Measurements from ENCODE around the gene TLL2.

Gene TLL2

DNA sequence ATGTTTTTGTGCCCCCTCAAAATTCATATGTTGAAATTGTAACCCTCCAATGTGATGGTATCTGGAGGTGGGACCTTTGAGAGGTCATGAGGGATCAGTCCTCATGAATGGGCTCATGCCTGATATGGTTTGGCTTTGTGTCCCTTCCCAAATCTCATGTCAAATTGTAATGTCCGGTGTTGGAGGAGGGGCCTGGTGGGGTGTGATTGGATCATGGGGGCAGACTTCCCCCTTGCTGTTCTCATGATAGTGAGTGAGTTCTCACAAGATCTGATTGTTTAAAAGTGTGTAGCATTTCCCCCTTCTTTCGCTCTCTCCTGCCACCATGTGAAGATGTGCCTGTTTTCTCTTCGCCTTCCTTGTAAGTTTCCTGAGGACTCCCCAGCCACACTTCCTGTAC lies 53.4 kb downstream of the TLL2 start:
- DNase-seq, result no peak

DNA sequence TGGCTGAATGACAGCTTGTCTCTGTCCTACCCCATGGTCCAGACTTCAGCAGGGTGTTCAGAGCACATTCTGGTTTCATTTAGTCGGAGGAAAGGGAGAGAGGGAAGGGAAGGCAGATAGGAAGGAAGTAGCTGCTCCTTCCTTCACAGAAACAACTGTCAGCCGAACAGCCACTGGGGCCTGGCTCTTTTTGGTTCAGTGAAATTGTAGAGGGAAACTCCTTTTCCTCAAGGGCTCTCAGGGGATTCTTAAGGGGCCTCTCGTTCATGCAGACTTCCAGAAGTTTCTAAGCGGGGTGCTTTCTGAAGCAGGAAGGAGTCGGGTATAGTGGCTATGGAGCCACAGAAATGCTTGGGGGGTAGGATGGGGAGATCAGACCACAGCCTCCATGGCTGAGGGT lies 56.4 kb downstream of the TLL2 start:
- no peak for DNase-seq

- DNase-seq, result no peak
Measured at GRCh38 chr10:96456296-96456840, 57.4 kb downstream of the TLL2 start.

- no peak for DNase-seq
Measured at GRCh38 chr10:96453856-96454583, 59.7 kb downstream of the TLL2 start.

- DNase-seq, result no peak
Measured at GRCh38 chr10:96452494-96453153, 61.1 kb downstream of the TLL2 start.

DNA sequence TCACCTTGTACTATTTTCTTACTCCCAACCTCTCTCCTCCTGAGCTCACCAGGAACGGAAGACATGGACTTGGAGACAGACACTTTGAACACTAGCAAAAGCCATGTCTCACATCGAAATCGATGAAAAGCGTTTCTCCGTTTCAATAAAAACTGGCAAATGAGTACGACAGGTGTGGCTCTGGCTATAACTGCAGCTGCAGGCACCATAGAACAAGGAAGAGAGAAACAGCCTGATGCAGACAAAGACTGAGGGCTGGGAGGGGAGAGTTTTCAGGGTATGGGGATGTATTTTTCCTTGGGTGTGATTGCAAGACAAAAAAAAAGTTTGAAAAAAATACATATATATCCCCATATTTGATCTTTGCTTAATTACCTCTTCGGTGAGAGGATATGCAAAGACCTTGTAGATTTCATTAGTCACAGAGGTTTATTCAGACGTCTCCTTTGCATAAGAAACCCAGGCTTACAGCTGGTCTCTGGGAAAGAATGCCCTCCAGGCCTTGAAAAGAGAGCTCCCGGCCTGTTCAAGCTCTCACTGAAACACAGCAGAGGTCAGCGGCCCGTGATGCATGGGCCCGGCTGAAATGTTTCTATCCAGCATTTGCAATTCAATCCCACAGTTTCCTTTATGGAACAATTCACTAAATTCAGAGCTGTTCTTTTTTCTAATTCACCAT lies 63.1 kb downstream of the TLL2 start:
- DNase-seq, result no peak

- no peak for DNase-seq
Measured at GRCh38 chr10:96448558-96448957, 65.2 kb downstream of the TLL2 start.

DNA sequence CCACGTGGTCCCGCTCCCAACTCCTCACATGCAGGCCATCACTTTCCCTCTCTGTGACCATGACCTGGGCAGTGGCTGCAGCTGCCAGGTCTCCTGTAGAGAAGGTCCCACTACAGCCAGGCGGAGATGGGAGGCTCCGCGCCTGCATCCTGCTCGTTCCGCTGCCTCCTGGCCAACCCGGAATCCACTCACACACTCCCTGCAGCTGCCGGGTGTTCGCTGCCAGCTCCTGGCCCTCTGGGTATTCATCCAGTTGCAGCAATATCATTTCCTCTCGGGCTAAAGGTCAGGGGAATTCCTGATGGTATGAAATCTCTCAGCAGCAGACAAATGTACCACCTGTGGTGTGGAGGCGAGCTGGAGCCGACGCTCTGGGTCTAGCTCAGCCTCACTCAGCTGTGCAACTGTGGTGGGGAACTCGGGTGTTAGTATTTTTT lies 65.7 kb downstream of the TLL2 start:
- no peak for DNase-seq

DNA sequence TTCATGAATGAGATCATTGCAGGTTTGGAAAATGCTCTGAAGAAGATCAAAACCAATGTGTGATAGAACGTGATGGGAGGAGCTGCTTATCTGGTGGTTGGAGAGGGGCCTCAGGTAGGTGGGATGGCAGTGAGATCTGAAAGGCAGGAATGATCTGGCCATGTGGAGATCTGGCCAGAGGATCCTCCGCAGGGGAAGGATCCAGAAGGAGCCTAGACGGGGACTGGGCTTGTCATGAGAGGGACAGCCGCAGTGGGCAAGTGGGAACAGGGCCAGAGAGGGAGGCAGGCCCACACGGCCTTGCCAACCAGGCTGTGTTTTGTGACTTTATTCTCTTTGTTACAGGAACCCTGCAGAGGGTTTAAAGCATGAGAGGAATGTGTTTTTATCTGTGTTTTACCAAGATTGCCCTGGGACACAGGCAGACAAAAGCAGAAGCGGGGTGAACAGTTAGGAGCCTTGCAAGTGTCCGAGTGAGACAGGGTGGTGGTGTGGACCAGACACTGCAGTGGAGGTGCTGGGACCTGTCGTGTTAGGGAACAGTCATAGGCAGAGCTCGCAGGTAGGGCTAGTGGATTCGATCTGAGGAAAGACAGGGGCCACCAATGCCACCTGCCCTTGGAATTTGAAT lies 66.6 kb downstream of the TLL2 start:
- DNase-seq, result no peak

- no peak for DNase-seq
Measured at GRCh38 chr10:96441987-96442643, 71.6 kb downstream of the TLL2 start.

DNA sequence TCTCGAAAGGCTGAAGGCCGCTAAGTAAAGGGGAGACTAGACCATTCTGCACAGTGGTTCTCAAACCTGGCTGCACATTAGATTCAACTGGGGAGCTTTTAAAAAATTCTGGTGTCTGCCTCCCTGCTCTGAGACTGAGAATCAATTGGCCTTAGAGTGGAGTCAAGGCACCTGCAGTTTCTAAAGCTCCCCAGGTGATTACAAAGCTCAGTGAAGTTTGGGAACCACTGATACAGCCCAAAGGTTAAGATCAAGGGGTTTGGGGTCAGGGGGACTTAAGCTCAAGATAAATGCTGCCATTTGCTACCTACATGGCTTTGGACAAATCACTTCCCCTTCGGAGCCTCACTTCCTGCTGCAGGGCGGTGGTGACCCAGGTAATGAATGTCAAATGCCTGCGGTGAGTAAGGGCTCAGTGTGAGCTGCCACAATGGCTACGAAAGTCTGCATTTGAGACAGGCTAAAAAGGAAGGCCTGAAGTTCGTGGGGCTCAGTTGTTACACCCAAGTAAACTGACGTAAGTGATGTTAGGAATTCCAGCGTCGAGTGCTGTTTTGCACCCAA lies 72.3 kb downstream of the TLL2 start:
- DNase-seq, result no peak

DNA sequence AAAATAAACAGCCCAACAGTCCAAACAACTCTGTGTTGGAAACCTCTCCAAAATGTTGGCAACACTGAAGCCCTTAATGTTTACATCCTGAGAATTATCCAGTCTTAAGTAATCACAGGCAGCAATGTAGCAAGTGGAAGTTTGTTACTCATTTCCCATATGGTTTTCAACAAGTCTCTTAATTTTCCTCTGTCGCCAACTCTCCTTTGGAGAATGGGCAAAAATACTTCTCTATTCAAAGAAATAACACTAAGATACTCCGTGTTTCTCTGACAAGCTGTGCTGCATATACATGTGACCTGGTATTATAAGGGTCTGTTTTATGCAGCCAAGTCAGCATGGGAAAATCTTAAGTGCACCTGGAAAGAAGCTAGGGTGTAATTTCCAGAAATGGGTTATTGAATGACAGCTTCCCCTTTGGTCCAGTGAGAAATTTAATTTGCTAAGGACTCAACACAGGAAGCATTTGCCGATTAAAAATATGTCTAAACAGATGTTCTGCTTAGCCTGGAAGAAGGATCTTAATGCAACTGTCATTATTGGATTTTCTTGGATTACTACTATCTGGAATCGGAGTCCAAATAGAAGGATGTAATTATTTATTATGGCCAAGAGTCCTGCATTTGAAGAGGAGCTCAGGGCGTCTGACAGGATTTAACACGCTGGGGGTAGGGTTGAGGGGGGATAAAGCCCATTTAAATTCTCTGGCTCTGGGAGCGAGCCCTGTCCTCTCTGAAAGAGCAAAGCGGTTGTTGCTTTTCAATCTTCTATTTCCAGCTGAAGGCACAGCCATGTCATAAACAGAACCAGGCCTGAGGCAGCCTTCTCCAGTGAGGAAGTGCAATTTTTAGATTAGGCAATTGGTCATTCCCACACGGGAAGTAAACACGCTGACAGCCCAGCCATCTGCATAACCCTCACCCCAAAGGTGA lies 73.1 kb downstream of the TLL2 start:
- no peak for DNase-seq

DNA sequence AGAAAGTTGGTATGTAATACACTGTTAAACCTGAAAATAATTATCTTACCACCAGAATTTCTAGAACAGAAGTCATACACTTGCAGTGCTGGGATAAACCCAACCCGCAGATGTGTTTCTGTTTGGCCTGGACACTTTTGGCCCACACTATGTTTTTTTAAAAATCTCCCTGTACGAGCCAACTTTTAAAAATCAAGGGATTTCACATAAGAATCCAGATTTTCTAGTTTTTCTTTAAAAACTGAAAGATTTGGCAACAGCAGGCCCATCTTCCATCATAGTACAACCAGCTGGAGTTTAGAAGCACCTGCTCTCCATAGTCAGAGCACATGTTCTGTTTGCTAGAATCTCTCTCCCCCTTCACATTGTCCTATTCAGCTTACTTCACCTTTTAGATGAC lies 74.0 kb downstream of the TLL2 start:
- DNase-seq, result no peak

GRCh38 chr10:96436035-96436434 lies 77.7 kb downstream of the TLL2 start:
- DNase-seq, result no peak

DNA sequence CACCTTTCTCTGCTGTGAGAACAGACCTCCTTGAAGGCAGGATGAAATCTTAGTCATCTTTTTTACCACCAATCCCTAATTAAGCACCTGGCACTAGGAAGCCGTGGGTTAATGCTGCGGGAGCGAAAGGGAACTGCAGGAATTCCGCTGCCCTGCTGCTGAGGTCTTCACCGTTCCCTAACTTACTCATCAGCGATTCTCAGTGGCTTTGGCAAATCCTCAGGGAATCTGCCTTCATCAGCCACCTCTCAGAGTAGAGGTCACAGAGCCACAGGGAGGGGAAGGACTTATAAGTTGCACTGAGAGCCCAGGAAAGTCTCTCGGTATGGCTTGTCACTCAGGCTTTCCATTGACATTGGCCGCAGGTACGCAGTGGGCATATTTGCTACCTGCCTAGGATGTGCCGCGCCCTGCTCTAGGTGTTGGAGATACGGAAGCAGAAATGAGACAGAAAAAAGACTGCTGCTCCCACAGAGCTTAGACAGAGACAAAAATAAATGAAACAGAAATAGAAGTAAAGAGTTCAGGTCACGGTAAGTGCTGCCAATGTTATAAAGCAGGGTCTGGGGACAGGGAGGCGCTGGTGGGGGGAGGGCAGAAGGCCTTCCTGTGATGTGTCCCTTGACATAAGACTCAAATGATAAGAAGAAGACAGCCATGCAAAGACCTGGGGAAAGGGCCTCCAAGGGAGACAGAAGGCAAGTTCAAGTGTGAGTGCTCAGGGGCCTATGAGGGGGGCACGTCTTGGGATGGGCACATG lies 82.3 kb downstream of the TLL2 start:
- no peak for DNase-seq

DNA sequence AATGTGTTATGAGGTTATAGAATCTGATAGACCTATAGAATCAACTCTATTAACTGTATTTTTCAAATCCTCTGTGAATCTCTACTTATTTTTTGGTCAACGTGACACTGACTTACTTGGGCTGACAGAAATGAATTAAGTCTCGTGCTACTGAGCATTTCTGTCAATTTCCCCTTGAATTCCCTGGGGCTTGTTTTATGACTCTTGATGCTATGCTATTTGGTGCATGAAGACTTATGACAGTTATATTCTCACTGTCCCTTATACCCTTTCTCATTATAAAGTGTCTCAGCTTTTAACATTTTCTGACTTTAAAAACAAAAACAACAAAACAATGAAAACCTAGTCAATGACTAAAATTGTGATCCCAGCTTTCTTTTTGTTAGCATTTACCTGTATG lies 86.4 kb downstream of the TLL2 start:
- DNase-seq, result no peak

- no peak for DNase-seq
Measured at GRCh38 chr10:96422525-96422924, 91.2 kb downstream of the TLL2 start.

DNA sequence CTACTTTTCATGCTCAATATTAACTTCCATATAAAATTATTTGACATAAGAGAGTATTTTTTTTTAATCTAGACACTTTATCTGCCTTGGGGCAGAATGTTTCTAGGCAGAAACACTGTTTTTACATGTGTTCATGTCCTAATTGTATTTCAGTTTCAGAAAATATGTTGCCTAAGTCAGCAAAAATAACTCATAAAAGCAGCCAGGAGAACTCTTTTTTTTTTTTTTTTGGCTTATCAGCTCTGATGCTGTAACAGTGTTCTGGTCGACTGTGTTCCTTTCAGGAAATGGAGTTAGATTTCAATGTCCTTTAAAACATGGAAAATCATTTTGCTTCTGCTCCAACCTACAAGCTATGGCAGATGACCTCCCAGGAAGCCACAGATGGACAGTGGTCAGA lies 91.7 kb downstream of the TLL2 start:
- DNase-seq, result no peak

DNA sequence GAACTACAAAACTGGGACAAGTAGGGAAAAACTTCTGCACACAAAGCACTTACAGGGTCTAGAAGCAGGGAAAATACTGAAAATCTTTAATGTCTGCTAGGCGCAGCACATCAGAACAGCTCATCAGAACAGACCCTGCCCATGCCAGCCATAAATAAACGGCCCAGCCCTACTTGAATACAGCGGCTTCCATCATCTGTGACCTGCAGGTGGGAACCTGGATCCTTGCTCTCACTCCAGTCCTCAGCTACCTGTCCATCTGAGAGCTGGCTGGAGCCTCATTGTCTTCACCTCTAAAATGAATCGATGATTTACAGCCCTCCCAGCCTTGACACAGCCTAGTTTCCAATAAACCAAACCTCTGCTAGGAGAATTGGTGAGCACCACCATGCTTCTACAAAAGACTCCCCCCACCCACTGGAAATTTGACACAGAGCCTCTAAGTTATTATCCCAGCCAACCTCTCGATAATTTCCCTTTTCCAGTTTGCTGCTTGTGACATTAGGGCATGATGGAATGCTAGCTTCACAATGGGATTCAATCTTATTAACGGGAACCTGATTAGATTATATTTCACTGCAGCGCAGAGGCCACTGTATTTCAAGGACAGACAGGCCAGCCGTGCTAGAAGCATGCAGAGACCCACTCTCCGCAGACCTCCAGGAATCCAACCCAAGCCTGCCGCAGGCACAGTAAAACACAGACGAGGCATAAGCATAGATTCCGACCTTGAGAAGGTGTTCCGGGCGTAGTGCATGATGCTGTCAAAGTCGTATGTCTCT lies 93.3 kb downstream of the TLL2 start:
- DNase-seq, result no peak

DNA sequence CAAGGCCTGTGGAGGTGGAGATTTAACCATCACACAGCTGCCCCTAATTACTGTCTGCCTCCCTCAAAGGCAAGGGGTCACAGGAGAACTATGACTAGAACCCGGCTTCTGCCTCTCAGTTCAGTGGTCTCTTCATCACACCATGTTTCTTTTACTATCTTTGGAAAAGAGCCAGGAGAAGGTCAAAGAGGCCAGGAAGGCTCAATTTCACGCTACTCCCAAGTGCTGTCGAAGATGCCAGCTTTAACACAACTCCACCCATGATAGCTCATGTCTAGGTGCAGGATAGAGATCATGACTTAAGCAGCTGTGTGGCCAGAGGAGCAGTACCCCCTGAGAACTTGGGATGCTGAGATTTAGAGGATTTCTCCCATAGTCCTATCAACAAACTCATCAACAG lies 94.4 kb downstream of the TLL2 start:
- no peak for DNase-seq

Data from activated CD4-positive, alpha-beta T cell treated with anti-CD3 and anti-CD28 coated beads, Interleukin-10, Interleukin-2, amounts not matched to agents 100 ng/mL and 50 ng/mL, durations not matched to agents 16 hours and 8 hours (primary cell).